ENCODE measurements around the gene CPB1.

The CPB1 gene

DNA sequence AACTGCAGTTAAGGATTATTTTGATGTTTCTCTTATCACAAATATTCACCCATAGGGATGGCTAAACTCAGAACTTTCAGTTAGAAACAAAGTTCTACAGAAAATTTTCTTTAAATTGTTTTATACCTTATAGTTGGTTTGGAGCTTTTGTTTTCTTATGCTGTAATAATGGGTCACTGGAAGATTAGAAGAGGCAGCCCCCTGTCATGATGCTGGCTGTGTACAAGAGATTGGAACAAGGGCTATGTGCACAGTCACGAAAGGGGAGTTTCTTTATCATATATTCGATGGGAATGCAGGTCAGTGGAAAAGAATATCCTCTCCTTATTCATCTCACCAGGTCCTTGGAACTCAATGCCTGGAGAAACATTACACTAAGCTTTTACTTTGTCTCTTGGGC is 25.5 kb downstream of the CPB1 start:
- no peaks in the 10 kb centered on the region for H3K4me1 Mint-ChIP-seq (ENCODE audit: low read depth)
- no peak overlapping the region for H3K27ac Mint-ChIP-seq
- H3K4me3 Mint-ChIP-seq = no peak overlapping the region
- DNase-seq = no peak
- no peaks in the 10 kb centered on the region for H3K36me3 Mint-ChIP-seq (ENCODE audit: low read depth)
- H3K27me3 Mint-ChIP-seq = no peaks in the 10 kb centered on the region
- H3K9me3 Mint-ChIP-seq = no peaks in the 10 kb centered on the region

DNA sequence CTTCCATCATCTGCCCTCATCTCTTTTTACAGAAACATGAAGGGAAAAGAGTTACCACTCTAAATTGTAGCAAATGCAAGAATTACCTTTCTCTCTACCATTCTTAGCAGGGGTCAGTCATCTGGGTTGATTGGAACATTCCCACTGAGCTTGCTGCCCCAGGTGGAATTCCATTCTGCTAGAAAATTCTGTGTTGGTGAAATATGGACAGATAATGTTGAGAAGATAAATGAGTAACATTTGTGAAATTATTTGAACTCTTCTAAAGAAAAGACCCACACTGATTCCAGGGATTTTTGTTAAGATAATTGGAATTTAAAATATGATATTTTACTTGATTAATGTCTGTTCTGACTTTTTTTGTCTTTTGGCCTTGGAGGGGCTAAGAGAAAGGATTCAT is 26.4 kb downstream of the CPB1 start:
- Mint-ChIP-seq H3K4me3 (no peak overlapping the region), H3K27me3 (no peaks in the 10 kb centered on the region), H3K27ac (no peak overlapping the region), H3K9me3 (no peaks in the 10 kb centered on the region), H3K36me3 (ENCODE audit: low read depth) (no peaks in the 10 kb centered on the region), H3K4me1 (ENCODE audit: low read depth) (no peaks in the 10 kb centered on the region)
- DNase-seq = no peak

GRCh38 chr3:148856384-148856783 is 28.8 kb downstream of the CPB1 start:
- Mint-ChIP-seq H3K4me1 (ENCODE audit: low read depth) (no peaks in the 10 kb centered on the region), H3K36me3 (ENCODE audit: low read depth) (no peaks in the 10 kb centered on the region), H3K9me3 (no peaks in the 10 kb centered on the region), H3K27ac (no peak overlapping the region), H3K27me3 (peaks cover 6% of the 10 kb centered on the region), H3K4me3 (no peak overlapping the region)
- no peak for DNase-seq

DNA sequence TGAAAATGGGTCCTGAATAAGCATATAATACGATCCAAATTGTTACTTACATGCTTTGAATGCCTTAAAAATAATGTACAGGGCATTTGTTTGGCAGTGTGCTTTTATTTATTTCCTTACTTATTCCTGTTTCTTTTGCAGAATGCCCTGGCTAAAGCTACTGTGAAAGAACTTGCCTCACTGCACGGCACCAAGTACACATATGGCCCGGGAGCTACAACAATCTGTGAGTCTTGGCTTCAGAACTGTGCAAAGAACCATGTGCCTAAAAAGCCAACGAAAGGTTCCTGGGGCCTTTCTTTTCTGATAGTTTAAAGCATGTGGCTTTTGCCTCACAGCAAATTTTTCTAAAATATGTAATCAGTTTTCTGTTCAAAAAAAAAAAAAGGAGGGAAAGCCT is 29.7 kb downstream of the CPB1 start:
- Mint-ChIP-seq H3K4me3 (no peak overlapping the region), H3K27ac (no peak overlapping the region), H3K27me3 (peaks cover 10% of the 10 kb centered on the region), H3K36me3 (ENCODE audit: low read depth) (no peaks in the 10 kb centered on the region), H3K4me1 (ENCODE audit: low read depth) (no peaks in the 10 kb centered on the region), H3K9me3 (no peaks in the 10 kb centered on the region)
- DNase-seq = no peak

- H3K27me3 Mint-ChIP-seq = peaks cover 16% of the 10 kb centered on the region
- DNase-seq = no peak
Observed at GRCh38 chr3:148861277-148861869, 33.8 kb downstream of the CPB1 start.

DNA sequence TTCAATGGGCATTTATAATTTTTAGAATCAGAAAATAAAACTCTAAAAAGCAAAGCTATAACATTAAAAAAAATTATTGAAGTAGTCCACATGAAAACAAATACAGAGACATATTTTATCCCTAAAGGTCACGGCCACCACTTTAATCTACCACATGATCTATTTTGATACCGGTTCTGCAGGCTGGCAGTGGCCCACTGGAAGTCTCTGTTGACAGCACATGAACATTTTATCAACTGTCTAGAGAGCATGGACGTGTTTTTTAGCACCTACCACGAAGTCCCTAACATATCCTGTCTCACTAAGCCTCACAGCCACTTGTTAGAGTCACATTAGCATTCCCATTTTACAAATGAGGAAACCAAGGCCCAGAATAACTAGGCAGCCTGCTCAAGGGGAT is 35.7 kb downstream of the CPB1 start:
- peaks cover 28% of the 10 kb centered on the region for H3K27me3 Mint-ChIP-seq

More at GRCh38 chr3:148861277-148861869, 33.8 kb downstream of the CPB1 start:
- no peak overlapping the region for H3K27ac Mint-ChIP-seq
- no peaks in the 10 kb centered on the region for H3K4me1 Mint-ChIP-seq (ENCODE audit: low read depth)
- no peaks in the 10 kb centered on the region for H3K9me3 Mint-ChIP-seq
- H3K36me3 Mint-ChIP-seq (ENCODE audit: low read depth) = no peaks in the 10 kb centered on the region
- no peak overlapping the region for H3K4me3 Mint-ChIP-seq

GRCh38 chr3:148863814-148864213 is 36.2 kb downstream of the CPB1 start:
- H3K4me3 Mint-ChIP-seq = no peak overlapping the region
- no peaks in the 10 kb centered on the region for H3K4me1 Mint-ChIP-seq (ENCODE audit: low read depth)
- H3K36me3 Mint-ChIP-seq (ENCODE audit: low read depth) = no peaks in the 10 kb centered on the region
- H3K27me3 Mint-ChIP-seq = peaks cover 28% of the 10 kb centered on the region
- no peaks in the 10 kb centered on the region for H3K9me3 Mint-ChIP-seq
- DNase-seq = no peak
- no peak overlapping the region for H3K27ac Mint-ChIP-seq

More for the DNA sequence above, 35.7 kb downstream of the CPB1 start:
- no peaks in the 10 kb centered on the region for H3K9me3 Mint-ChIP-seq
- no peaks in the 10 kb centered on the region for H3K36me3 Mint-ChIP-seq (ENCODE audit: low read depth)
- DNase-seq = no peak
- no peak overlapping the region for H3K27ac Mint-ChIP-seq
- no peak overlapping the region for H3K4me3 Mint-ChIP-seq
- H3K4me1 Mint-ChIP-seq (ENCODE audit: low read depth) = no peaks in the 10 kb centered on the region

DNA sequence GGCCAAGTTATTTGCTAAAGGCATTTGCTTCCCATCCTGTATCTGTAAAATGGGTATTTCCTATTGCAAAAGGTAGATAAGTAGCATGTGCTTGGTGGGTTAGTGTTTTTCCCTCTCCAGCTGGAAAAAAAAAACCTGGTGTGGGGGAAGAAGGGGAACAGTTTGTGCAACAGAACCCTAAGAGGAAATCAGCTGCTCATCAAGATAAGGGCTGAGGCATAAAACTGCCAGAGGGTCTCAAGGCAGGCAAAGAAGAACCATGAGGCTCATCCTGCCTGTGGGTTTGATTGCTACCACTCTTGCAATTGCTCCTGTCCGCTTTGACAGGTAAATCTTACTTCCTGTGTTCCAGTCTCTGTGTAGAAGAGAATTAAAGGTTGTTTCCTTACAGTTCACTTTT is 37.4 kb downstream of the CPB1 start, which contains the start of gene CPA3:
TSS of gene CPA3 (plus strand) at position 248 of the 400 bp plus-strand sequence. CDS start at position 260, 12 bp downstream.
- peaks cover 28% of the 10 kb centered on the region for H3K27me3 Mint-ChIP-seq
- no peak within 1 kb of the TSS for H3K4me3 Mint-ChIP-seq
- no peaks in the 10 kb centered on the region for H3K4me1 Mint-ChIP-seq (ENCODE audit: low read depth)
- H3K36me3 Mint-ChIP-seq (ENCODE audit: low read depth) = no peaks in the 10 kb centered on the region
- DNase-seq = no peak
- no peak within 1 kb of the TSS for H3K27ac Mint-ChIP-seq
- no peaks in the 10 kb centered on the region for H3K9me3 Mint-ChIP-seq

DNA sequence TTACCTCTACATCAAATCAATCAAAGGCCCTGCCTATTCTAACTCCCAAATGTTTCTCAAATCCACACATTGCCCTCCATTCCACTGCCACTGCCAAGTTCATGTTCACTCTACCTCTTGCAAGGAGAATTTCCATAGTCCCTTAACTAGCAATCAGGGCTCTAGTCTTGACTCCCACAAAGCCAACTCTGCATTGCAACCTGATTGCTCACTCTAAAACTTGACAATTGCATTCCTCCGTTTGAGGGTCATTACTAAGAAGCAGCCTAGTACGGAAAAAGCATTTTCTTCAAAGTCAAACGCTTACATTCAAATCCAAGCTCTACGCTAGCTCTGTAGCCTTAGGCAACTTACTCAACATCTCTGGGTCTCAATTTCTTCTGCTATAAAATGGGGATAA is 38.6 kb downstream of the CPB1 start:
- no peak for DNase-seq
- H3K27me3 Mint-ChIP-seq = peaks cover 22% of the 10 kb centered on the region
- H3K27ac Mint-ChIP-seq = no peak overlapping the region
- no peaks in the 10 kb centered on the region for H3K4me1 Mint-ChIP-seq (ENCODE audit: low read depth)
- no peaks in the 10 kb centered on the region for H3K9me3 Mint-ChIP-seq
- no peak overlapping the region for H3K4me3 Mint-ChIP-seq
- no peaks in the 10 kb centered on the region for H3K36me3 Mint-ChIP-seq (ENCODE audit: low read depth)

GRCh38 chr3:148873270-148873927 is 45.8 kb downstream of the CPB1 start:
- Mint-ChIP-seq H3K4me3 (no peak overlapping the region), H3K27me3 (peaks cover 13% of the 10 kb centered on the region), H3K9me3 (no peaks in the 10 kb centered on the region), H3K36me3 (ENCODE audit: low read depth) (no peaks in the 10 kb centered on the region), H3K27ac (no peak overlapping the region), H3K4me1 (ENCODE audit: low read depth) (no peaks in the 10 kb centered on the region)
- DNase-seq = no peak

GRCh38 chr3:148873977-148874376 is 46.4 kb downstream of the CPB1 start:
- no peak overlapping the region for H3K27ac Mint-ChIP-seq
- no peak for DNase-seq
- H3K36me3 Mint-ChIP-seq (ENCODE audit: low read depth) = no peaks in the 10 kb centered on the region
- H3K9me3 Mint-ChIP-seq = no peaks in the 10 kb centered on the region
- no peak overlapping the region for H3K4me3 Mint-ChIP-seq
- peaks cover 13% of the 10 kb centered on the region for H3K27me3 Mint-ChIP-seq
- no peaks in the 10 kb centered on the region for H3K4me1 Mint-ChIP-seq (ENCODE audit: low read depth)

- H3K4me1 Mint-ChIP-seq (ENCODE audit: low read depth) = no peaks in the 10 kb centered on the region
- peaks cover 9% of the 10 kb centered on the region for H3K27me3 Mint-ChIP-seq
- H3K27ac Mint-ChIP-seq = no peak overlapping the region
- no peaks in the 10 kb centered on the region for H3K36me3 Mint-ChIP-seq (ENCODE audit: low read depth)
- H3K4me3 Mint-ChIP-seq = no peak overlapping the region
- H3K9me3 Mint-ChIP-seq = no peaks in the 10 kb centered on the region
- DNase-seq = no peak
Observed at GRCh38 chr3:148878095-148878494, 50.5 kb downstream of the CPB1 start.

GRCh38 chr3:148879256-148879655 is 51.6 kb downstream of the CPB1 start:
- H3K4me1 Mint-ChIP-seq (ENCODE audit: low read depth) = no peaks in the 10 kb centered on the region
- H3K27ac Mint-ChIP-seq = no peak overlapping the region
- no peak overlapping the region for H3K4me3 Mint-ChIP-seq
- no peaks in the 10 kb centered on the region for H3K9me3 Mint-ChIP-seq
- H3K36me3 Mint-ChIP-seq (ENCODE audit: low read depth) = no peaks in the 10 kb centered on the region
- DNase-seq = no peak
- peaks cover 5% of the 10 kb centered on the region for H3K27me3 Mint-ChIP-seq

DNA sequence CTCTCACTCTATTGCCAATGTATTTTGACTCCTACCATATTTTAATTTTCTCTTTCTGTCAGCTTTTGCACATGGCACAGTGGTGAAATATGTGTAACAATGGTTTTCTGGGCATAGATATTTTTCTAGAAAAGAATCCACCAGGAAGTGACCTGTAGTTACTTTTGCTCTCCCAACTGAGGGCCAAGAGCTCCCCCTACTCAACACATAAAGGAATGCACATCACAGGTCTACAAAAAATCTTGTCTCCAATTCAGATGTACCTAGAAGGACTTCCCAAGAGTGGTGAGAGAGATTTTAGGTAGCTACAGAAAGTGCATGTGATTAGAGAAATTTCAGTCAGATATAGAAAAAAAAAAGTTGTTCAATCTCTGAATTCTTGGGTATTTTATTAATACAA is 53.1 kb downstream of the CPB1 start:
- H3K4me3 Mint-ChIP-seq = no peak overlapping the region

DNA sequence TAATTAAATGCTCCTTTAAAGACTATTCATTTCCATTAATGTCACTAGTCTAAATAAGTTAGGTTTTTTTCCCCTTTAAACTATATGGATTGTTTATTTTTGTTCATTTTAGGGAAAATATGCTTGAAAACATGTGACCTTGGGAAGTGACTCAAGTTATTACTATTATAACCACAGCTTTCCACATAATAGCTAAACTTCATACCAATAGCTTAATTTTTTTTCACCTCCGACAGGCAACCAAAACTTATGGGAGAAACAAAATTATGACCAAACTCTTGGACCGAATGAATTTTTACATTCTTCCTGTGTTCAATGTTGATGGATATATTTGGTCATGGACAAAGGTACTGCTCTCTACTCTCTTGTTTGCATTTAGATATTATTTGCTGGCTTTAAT is 53.7 kb downstream of the CPB1 start:
- Mint-ChIP-seq H3K4me1 (ENCODE audit: low read depth) (no peaks in the 10 kb centered on the region), H3K4me3 (no peak overlapping the region), H3K27ac (no peak overlapping the region), H3K27me3 (peaks cover 5% of the 10 kb centered on the region), H3K36me3 (ENCODE audit: low read depth) (no peaks in the 10 kb centered on the region), H3K9me3 (no peaks in the 10 kb centered on the region)
- DNase-seq = no peak

More for the DNA sequence above, 53.1 kb downstream of the CPB1 start:
- peaks cover 5% of the 10 kb centered on the region for H3K27me3 Mint-ChIP-seq
- H3K27ac Mint-ChIP-seq = no peak overlapping the region
- no peaks in the 10 kb centered on the region for H3K9me3 Mint-ChIP-seq
- H3K4me1 Mint-ChIP-seq (ENCODE audit: low read depth) = no peaks in the 10 kb centered on the region
- no peak for DNase-seq
- H3K36me3 Mint-ChIP-seq (ENCODE audit: low read depth) = no peaks in the 10 kb centered on the region
